HUDEP-2 (cell line): ENCODE data around the gene DPP6.

Source experiments
- DNase-seq, 76 experiments: peaks; one replicate each; lab custom pipeline; 2025; ENCODE audit not compliant: unreplicated experiment in 76 of 76; lab: John Stamatoyannopoulos, UW

DPP6 gene

DNA sequence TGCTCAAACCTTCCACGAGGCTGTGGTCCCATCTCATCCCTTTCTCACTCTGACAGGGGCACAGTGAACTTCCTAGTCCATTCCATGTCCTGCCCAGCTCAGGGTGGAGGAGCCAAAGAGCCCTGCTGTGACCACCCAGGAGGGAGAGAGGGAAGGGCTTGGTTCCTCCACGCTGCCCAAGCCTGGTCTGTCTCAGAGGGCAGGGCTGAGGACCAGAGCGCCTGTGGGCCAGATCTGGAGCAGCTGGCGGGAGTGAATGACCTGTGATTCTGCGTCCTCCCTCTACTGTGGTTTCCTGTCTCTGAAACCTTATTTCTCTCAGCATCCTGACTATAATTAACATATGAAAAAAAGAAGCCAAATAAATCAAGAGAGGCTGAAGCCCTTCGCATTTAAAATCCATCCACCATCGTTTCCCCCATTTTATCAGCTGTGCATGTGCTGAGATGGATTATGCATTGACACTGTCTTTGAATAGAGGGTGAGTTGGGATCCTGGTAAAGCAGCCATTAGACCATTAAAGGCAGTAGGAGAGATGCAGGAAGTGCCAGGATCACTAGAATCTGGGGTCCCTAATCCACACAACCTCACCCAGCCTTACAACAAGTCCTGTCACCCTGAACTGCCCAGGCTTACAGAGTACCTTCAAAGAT is 165.6 kb downstream of the DPP6 start:
- no peak for DNase-seq

- peak in 17 of 76 experiments; percentile 0 to 27 (median 4) for DNase-seq
Measured at GRCh38 chr7:154231732-154232131, 179.5 kb downstream of the DPP6 start.

DNA sequence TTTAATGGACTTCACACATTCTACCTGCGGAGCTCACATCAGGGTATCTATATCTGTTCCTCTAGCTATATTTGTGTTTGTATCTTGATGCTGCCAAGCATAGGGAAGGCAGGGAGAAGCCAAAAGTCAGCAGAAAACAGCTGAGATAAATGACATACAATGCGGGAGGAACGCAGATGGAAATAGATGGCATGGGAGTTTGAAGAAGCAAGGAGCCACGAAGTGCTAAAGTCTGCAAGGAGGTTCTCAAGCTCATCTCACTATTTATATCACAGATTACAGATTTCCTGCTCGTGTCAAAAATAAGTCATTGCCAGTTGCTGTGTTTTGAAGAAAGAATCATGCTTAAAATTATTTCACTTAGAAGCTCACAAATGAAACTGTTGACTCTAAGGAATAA is 180.5 kb downstream of the DPP6 start:
- DNase-seq = no peak

DNA sequence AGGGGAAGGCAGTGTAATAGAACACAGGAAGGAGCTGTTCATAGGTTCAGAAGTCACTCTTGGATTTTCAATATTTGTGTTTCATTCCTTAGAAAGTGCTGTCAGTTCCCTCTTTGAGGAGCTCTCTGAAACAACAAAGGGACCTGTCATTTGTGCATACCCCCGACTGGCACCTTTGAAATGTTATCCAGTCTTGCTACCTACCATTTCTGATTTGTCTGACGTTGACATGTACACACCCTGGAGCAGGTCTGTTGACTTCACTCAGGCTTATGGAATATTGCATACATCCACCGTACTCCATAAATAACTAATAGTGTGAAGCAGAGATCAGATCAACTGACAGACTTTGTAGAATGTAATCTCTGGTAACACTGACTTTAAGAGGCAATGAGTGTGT is 189.8 kb downstream of the DPP6 start:
- DNase-seq = no peak

DNA sequence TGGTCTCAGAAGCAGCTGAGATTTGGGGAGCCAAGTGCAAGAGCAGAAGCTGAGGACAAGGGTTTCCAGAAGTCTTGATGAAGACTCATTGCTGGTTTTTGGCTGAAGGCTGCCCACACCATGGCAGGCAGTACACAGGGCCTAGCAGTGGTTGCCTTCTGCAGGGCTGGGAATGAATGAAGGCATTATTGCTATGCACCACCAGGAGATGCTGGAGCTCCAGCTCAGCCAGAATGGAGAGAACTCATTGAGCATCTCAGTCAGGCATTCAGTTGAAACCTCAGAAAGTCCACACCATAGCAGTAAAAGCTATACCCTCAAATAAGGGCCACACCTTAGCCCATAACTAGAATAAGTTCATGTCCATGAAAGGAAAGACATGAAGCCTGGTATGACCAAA is 190.5 kb downstream of the DPP6 start:
- DNase-seq = no peak

DNA sequence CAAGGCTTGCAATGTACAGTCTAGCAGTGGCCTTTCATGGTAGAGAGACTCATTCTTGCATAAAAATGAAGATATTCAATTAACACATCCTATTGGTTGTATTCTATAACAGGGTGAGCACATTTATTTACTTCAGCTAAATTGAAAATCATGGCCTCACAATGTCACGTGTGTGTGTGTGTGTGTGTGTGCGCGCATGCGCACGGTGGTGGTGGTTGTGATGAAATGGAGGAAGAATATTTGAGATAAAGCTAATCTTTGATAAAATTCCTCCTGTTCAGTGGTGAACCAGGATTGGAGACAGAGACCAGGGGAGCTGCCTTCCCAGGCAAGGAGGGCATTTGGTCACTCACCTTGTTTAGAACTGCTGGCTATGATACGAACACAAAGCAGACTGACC is 199.8 kb downstream of the DPP6 start:
- no peak for DNase-seq

- no peak for DNase-seq
Measured at GRCh38 chr7:154253810-154254209, 201.6 kb downstream of the DPP6 start.

DNA sequence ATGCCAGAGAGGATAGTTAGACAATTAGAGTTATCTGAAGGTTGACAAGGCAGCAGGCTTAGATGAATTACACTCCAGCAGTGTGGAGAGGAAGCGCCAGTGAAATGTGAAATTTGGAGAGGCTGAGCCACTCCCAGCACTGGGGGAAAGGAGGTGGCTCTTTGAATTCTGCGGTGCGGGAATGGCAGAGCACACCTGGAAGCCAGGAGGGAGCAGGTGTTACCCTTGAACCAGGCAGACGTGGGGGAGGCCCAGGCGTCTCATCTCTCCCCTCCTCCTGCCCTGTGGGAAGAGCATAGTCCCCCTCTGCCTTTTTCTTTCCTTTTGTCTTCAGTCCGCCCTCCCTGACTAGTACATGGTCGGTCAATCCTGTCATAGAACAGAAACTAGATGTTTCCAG is 203.1 kb downstream of the DPP6 start:
- no peak for DNase-seq

- no peak for DNase-seq
Measured at GRCh38 chr7:154256150-154256549, 204.0 kb downstream of the DPP6 start.

- no peak for DNase-seq
Measured at GRCh38 chr7:154259396-154259795, 207.2 kb downstream of the DPP6 start.

DNA sequence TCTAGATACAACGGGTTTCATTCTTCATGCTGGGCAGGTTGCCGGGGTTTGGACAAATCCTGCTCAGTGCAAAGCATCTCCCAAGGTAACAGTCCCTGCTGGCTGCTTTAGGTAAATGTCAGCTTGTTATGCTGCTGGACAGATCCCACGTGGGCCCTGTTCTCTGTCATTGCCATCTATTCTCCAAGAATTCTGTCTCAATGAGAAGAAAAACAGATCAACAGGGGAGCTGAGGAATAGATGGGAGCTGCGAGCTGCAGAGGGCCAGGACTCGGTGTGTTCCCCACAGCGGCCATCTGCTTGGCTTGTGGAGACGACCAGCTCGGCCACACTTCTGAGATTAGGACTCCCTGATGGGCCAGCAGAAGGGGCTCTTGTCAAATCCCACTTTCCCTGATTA is 235.2 kb downstream of the DPP6 start:
- DNase-seq = no peak

DNA sequence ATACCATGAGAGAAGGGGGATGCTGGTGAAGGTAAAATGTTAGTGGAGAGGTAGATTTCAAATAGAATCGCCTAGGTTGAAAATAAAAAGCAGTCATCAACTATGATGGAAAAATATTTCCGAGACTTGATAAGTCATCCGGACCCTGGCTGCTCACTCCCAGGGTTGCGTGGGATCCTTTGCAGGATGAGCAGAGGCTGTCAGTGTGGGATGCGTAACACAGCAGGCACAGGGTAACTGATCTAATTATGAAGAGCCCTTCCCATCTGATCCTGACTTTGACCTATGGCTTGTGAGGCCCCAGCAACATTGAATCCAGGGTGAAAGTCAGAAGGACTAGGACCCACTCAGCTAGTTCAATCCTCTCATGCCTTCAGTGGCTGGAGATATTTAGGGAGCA is 236.9 kb downstream of the DPP6 start:
- no peak for DNase-seq

DNA sequence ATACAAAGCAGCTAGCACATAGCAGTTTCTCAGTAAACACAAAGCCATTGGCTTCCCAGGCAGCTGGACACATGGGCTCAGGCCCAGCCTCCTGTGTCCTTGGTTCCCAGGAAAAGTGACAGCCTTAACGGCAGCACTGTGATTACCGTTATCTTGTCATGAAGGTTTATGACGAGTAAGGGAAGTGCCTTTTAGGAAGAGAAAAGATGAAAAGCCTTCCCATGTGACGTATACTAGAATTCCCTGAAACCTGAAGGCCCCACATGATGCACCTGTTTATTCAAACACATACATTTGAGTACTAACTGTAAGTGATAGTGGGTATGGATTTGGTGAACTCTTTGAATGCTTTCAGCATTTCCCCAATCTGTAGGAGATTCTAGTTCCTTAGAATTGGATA is 244.2 kb downstream of the DPP6 start:
- no peak for DNase-seq

GRCh38 chr7:154299736-154300135 is 247.5 kb downstream of the DPP6 start:
- DNase-seq = no peak

- no peak for DNase-seq
Measured at GRCh38 chr7:154302380-154302779, 250.2 kb downstream of the DPP6 start.

DNA sequence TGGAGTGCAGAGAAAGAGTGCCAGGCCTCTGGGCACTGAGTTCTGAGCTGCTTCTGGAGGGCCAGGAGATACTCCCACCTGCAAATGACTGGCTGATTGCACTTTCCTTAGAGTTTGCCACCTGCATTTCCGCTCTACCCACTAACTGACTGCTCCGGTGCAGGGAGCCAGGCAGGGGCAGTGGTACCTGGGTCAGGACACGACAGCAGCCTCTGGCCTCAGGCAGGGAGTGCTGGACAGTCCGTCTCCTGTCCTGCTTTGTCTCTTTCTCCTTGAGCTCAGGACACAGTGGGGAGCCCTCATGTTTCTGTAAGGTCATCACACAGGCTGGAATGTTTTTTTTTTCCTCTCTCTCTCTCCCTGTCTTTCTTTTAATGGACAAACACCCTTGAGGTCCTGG is 252.0 kb downstream of the DPP6 start:
- DNase-seq = no peak

GRCh38 chr7:154304740-154305700 is 252.8 kb downstream of the DPP6 start:
- no peak for DNase-seq

- no peak for DNase-seq
Measured at GRCh38 chr7:154306036-154306435, 253.8 kb downstream of the DPP6 start.

DNA sequence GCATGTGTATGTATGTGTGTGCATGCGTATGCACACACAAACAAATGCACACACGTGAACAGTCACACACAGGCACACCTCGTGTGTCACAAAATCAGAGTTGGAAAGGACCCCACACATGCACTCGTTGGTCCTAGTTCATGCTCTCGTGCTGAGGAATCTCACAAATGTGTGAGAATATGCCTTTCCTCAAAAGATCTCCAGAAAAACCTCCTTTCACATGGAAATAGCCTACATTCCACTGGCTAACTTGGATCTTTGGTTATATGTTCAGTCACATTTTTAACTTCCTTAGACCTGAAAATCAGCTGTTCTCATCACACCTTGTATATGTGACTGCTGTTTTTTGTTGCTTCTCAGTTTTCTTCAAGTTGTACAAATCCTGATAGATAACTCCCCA is 256.7 kb downstream of the DPP6 start:
- no peak for DNase-seq

DNA sequence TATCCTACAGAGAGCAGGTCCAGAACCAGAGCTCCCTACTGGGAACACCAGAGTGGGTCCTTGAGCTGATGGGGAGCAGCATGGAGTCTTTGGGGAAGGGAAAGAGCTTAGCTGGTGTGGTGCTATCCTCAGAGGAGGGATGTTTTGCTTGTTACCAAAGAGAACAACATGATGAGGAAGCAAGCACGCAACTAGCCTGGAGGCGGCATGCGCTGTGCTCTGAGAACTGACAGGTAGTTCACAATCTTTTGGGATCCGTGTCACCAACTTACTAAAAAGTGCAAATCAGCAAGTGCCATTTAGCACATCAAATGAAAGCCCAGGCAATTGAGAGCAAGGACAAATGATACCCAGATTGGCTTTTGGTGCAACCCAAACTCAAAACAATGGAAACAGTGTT is 257.9 kb downstream of the DPP6 start:
- no peak for DNase-seq

DNA sequence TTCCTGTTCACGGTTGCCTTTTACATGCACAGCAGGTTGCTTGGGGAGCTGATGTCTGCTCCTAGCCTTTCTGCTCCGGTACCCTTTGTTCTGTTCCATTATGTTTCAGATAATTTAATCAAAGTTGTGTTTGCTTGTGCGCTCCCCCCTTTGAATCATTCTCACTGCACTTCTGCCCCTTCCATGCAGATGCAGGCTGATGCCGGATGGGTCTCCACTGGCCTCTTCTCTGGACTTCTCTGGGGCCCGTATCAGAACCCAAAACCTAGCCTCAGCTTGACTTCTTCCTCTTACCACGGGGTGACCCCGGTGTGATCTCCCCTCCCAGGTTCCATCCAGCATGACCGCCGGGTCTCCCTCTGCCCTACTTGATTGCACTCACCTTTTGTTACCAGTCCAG is 272.0 kb downstream of the DPP6 start:
- no peak for DNase-seq

GRCh38 chr7:154326421-154326820 is 274.2 kb downstream of the DPP6 start:
- no peak for DNase-seq
